ENCODE results near the gene AMN.

- TF ChIP-seq, protein P1, sequence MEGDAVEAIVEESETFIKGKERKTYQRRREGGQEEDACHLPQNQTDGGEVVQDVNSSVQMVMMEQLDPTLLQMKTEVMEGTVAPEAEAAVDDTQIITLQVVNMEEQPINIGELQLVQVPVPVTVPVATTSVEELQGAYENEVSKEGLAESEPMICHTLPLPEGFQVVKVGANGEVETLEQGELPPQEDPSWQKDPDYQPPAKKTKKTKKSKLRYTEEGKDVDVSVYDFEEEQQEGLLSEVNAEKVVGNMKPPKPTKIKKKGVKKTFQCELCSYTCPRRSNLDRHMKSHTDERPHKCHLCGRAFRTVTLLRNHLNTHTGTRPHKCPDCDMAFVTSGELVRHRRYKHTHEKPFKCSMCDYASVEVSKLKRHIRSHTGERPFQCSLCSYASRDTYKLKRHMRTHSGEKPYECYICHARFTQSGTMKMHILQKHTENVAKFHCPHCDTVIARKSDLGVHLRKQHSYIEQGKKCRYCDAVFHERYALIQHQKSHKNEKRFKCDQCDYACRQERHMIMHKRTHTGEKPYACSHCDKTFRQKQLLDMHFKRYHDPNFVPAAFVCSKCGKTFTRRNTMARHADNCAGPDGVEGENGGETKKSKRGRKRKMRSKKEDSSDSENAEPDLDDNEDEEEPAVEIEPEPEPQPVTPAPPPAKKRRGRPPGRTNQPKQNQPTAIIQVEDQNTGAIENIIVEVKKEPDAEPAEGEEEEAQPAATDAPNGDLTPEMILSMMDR (IDR thresholded peaks at IDR 0.05) = no peak
- no peak for TF ChIP-seq POLR2A (IDR thresholded peaks at IDR 0.05)
- no peak for TF ChIP-seq EP300 (IDR thresholded peaks at IDR 0.05)
Measured at GRCh38 chr14:102878970-102879460, 43.4 kb upstream of the AMN start.
